DMS53 treated with DMSO at 0.1 percent for 48 hours (cell line): Measurements from ENCODE around the gene TMPRSS5.
"Not testable (repeated sequence)": the region's sequence is repeated elsewhere in the genome, so short reads cannot be mapped to it uniquely, and the experiment has no call there.

ENCODE experiments used
- DNase-seq: peaks from one replicate; lab custom pipeline; 2025; ENCODE audit not compliant: unreplicated experiment; lab: John Stamatoyannopoulos, UW

The TMPRSS5 gene

GRCh38 chr11:113697756-113698407, 8.2 kb downstream of the TMPRSS5 start:
- no peak for DNase-seq

GRCh38 chr11:113697111-113697510, 9.0 kb downstream of the TMPRSS5 start:
- no peak for DNase-seq

GRCh38 chr11:113695207-113695606, 10.9 kb downstream of the TMPRSS5 start:
- no peak for DNase-seq

GRCh38 chr11:113694390-113694789, 11.7 kb downstream of the TMPRSS5 start:
- no peak for DNase-seq

DNA sequence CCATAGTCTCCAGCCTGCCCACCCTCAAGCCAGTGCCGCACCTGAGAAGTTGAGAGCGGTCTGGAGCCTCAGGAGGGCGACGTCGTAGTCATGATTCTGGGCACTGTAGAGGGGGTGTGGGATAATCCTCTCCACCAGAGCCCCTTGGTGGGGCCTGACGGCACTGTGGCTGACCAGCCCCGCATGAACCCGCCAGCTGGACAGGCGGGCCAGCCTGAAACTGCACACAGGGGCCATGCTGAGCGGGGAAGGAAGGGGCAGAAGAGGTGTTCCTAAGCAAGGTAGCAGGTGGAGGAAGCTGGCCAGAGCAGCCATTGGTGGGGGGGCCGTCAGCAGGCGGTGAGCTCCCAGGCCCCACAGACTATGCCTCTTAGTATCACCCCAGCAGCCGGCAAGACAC, 13.1 kb downstream of the TMPRSS5 start:
- DNase-seq, result no peak

DNA sequence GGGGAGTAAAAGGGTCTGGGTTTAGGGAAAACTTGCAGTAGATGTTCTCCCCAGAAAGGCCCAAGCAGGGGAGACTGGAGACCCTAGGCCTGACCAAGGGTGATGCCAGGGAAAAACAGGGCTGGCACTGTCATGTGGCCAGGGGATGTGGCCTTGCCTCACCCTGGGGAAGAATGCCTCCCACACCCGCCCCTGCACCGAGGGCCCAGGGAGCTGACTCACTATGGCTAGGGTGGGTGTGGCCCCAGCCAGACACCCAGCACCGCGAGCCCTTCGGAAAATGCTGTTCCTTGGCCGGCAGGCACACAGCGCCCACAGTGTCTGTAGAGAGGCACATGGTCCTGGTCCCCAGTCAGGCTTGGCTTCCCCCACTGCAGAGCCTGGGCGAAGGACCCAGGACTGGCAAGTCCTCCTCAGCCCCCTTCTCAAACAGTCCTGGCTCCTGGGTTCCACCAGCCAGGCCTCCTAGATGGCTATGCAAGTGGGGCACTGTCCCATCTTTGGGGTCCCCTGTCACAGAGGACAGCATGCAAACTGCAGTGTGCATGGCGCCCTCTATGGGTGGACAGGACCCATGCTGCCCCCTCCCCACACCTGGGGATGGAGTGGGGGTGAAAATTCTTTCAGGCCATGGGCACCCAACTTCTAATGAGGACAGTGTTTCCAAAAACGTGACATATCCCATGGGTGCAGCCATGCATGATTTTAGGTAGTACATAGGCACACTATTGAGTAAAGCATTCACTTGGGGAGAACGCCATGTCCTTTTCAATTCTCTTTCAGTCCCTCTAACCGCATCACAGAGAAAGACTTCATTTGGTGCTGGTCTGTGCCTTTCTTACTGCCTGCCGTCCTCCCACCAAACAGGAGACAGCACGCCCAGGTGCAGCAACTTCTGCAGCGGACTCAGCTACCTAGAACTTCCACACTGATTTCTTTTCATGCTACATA, 15.2 kb downstream of the TMPRSS5 start:
- DNase-seq, result no peak

- DNase-seq, result no peak
Measured at GRCh38 chr11:113689768-113690618, 16.1 kb downstream of the TMPRSS5 start.

DNA sequence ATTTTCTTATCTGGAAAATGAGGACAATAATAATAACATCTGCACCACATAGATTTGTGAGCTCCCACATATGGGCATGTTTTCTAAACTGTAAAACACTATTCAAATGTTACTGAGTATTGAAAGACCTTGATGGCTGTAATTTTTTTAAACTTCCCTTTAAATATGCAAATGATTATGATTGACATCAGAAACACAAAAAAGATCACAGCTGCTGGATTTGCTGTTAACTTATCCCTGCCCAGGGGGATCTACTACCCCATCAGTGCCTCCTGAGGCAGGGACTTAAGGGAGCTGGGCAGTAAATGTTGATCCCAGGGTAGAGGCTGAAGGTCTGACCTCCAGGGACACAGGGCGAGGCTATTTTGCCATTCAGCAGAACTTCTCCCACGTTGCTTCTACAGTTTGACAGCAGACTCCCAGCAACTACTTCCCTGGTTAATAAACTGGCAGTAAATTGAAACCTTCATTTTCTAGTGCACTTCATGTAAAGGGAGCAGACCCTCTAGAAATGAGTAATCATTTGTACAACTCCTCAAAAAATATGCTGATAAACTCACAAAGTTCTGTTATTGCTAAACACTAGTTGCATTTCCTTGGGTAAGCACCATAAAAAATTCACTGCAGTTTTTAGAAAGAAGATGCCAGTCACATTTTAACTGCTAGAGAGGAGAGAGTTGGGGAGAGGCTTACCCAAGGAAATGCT, 20.3 kb downstream of the TMPRSS5 start:
- DNase-seq, result no peak

DNA sequence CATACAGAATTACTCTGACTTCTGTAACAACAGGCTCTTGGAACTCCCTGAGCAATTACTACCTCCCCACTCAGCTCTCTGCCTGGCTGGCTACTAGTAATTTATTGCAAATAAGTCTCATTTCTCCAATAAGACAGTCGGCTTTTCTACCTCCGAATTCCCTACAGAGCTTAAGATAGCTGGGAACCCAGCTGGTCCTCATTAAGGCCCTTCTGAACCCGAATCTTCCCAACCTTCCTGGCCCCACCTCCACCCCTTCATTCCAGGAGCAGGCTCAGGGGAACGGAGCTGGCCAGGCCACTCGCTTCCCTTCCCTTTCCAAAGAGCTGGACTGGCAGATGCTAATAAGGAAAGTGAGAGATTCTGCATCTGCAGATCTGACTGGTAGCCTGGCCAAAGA, 21.6 kb downstream of the TMPRSS5 start:
- no peak for DNase-seq

DNA sequence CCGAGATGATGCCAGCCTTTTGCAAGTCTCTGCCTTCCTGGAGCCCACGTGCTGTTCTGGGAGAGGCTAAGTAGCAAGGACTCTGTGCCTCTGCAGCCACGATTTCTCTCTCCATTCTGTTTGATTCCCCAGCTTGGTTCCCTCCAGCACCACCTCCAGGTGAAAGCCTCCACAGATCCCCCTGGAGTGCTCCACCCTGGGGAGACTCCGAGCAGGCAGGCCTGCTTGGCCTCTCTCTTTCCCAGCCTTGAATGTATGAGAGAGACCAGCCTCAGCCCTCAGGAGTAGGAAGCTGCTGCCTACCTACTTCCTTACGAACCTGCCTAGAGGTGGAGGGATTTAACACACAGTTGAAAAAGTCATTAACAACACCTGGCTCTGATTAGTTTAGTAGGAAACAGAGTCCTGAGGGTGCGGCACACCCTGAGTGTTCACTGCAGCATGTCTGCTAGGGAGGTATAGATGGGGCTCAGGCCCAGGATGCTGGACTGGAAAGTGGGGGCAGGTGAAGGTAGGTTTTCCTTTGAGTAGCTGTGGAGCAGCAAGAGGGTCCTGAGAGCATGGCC, 22.5 kb downstream of the TMPRSS5 start:
- no peak for DNase-seq

DNA sequence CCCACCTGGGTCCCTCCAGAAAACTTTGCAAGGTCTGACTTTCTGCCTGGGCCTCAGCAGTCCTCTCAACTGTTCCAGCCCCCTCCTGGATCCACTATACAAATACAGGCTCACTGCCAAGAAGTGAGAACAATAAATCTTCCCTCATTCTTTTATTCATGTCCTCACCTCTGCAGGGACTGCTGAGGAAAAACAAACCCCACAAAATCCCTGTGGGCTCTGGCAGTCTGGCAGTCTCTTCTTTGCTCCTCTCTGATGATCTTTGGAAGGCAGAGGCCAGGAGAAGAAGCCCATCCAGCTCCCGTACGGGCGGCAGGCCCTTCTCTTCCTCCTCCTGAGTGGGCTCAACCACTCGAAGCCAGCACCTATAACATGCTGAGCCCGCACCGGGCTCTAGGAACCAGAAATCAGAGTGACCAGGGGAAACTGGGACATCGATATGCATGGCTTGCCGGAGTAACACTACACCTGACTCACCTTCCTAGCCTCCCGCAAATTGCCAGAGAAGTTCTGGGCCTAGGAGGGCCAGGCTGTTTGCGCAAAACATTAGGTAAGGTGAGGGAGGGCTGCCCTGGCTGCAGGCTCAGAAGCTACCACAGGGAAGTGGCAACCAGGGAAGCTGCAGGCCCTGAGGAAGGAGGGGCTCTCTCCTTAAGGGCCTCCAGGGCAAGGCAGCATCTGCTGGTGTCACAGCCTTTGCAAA, 24.2 kb downstream of the TMPRSS5 start:
- DNase-seq, result no peak

- DNase-seq, result no peak
Measured at GRCh38 chr11:113681282-113681681, 24.8 kb downstream of the TMPRSS5 start.

DNA sequence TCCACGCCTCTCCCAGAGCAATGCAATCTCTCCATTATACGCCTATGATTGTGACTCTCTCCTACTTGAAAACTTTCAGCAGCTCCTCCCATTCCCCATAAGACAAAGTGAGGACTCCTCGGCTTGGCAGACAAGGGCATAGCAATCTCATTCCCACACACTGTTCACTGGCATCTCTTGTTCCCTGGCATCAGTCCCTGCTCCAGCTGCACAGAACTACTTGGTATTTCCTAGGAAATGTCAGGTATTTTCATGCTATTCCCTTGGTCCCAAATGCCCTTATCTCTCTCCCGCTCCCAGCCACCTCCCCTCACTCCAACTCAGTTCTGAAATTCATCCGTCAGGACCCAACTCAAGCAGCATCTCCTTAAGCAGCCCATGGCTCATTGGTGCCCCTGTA, 28.4 kb downstream of the TMPRSS5 start:
- DNase-seq, result no peak

DNA sequence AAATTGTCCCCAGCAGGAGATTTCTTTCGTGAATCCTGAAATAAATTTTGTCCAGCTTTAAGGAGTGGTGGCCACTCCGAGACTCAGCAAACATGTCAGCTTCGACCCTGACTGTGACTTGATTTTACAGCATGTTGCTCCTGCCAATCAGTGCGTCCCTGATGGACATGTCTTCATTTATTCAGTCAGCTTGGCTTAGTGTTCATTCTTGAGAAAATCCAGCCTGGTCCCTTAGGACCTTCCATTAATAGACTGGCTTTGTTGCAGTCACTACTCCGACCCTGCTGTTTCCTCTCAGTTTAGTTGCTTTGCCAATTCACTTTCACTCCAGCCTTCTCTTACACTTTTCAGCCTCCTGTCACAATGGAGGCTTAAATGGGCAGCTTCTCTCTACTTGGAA, 30.5 kb downstream of the TMPRSS5 start:
- DNase-seq, result no peak

DNA sequence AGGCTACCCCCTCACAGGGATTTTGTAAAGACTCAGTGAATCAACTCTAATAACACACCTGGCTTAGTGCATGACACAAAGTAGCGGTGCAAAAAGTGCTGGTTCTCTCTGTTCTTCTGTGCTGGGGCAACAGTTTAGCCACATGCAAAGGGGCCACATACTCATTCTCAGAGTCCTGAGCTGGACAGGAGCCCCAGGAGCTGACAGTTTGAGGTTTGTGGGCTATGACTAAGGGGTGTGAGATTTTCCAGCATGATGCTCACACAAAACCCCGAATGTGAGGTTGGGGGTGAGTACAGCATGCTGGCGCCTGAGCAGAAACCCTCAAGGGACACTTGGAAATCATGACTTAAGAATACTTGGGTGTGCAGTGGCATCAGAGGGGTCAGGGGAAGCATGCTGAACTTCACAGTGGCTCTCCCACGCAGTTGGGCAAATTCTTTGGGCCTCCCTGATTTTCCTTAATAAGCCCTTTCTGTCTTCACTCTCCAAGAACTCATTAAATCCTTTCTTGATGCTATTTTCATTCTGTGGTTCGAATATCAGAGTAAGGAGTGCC, 31.0 kb downstream of the TMPRSS5 start:
- no peak for DNase-seq

- DNase-seq, result no peak
Measured at GRCh38 chr11:113674397-113674685, 31.8 kb downstream of the TMPRSS5 start.

DNA sequence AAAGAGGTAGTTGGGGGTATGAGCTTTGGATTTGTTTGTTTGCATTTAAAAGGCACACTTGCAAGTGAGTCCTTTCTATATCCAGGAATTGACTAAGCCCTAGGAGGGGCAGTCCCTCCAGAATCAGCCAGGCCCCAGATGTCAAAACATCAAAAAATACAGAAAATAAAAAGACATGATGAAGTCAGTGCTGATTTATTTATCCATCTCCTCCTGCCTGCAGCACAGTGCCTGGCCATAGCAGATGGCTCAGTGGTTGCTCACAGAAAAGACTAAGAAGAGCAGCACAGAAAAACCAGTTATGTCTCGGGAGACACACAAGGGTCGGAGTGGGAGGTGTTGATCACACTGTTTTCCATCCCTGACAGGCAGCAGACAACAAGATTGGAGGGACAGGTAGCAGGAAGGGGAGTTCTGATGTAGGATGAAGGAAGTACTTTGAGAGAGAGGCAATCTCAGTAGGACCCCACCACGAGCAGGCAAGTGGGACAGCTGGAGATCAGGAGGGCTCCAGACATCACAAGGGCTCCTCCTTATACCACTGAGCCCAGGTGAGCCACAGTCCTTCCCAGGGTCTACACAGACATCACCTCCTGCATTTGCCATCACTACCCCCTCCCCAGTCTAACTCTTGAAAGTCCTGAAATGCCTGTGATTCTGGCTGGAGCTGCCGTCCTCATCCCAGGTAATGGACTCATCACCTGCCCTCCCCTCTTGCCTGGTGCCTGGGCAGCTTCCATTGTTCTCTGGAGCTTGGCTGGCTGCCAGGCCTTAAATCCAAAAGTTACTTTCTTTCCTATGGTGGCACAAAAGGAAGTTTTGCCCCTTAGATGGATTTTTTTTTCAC, 32.3 kb downstream of the TMPRSS5 start:
- DNase-seq, result no peak

DNA sequence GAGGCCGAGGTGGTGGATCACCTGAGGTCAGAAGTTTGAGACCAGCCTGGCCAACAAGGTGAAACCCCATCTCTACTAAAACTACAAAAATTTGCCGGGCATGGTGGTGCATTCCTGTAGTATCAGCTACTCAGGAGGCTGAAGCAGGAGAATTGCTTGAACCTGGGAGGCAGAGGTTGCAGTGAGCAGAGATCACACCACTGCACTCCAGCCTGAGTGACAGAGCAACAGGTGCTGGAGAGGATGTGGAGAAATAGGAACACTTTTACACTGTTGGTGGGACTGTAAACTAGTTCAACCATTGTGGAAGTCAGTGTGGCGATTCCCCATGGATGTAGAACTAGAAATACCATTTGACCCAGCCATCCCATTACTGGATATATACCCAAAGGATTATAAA, 34.2 kb downstream of the TMPRSS5 start:
- not testable (repeated sequence) for DNase-seq

- no peak for DNase-seq
Measured at GRCh38 chr11:113670831-113671215, 35.3 kb downstream of the TMPRSS5 start.
